Measurements from ENCODE around the gene LRRC8D. TPM values are rescaled to one million over a fixed set of nuclear protein-coding genes. Genes with fewer than 3 reads are reported as not detected.
"Not testable (repeated sequence)": the region's sequence is repeated elsewhere in the genome, so short reads cannot be mapped to it uniquely, and the experiment has no call there.

Gene LRRC8D
- total RNA-seq, 1 donor from 2014 or later, result 22.2 TPM

DNA sequence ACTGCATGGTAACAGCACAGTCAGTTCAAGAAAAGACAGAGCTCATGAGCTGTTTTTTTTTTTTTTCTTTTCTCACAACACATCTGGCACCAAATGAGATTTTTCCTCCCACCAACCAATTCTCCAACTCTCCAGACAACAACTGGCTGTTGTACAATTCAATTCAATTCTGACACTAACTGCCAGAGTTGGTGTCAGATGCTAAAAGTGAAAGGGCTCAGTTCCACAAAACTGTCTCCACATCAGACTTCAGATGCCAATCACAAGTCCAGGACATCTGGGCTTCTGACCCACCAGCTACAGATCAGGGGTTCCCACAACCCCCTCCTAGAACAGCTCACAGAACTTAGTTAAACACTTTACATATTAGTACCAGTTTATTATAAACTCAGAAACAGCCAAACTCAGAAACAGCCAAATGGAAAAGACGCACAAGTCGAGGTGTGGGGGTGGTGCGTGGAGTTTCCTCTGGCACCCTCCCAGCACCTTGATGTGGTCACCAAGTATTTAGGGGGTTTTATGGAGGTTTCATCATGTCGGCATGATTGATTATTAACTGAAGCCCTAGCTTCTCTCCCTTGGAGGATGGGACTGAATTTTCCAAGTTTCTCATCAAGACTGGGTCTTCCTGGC, 39.2 kb upstream of the LRRC8D start:
- H3K9me3 ChIP-seq, result no peaks in the 10 kb centered on the region
- no peak overlapping the region for H3K4me3 ChIP-seq
- no peak for ATAC-seq
- no peak for DNase-seq
- H3K27ac ChIP-seq, result no peak overlapping the region
- no peaks in the 10 kb centered on the region for H3K4me1 ChIP-seq
- H3K36me3 ChIP-seq, result no peaks in the 10 kb centered on the region
- intact Hi-C loops (cut with DNase I), result no loop called here
- H3K27me3 ChIP-seq (ENCODE audit: low read depth), result no peaks in the 10 kb centered on the region
- TF ChIP-seq, protein P1, sequence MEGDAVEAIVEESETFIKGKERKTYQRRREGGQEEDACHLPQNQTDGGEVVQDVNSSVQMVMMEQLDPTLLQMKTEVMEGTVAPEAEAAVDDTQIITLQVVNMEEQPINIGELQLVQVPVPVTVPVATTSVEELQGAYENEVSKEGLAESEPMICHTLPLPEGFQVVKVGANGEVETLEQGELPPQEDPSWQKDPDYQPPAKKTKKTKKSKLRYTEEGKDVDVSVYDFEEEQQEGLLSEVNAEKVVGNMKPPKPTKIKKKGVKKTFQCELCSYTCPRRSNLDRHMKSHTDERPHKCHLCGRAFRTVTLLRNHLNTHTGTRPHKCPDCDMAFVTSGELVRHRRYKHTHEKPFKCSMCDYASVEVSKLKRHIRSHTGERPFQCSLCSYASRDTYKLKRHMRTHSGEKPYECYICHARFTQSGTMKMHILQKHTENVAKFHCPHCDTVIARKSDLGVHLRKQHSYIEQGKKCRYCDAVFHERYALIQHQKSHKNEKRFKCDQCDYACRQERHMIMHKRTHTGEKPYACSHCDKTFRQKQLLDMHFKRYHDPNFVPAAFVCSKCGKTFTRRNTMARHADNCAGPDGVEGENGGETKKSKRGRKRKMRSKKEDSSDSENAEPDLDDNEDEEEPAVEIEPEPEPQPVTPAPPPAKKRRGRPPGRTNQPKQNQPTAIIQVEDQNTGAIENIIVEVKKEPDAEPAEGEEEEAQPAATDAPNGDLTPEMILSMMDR (IDR thresholded peaks at IDR 0.05), result no peak

GRCh38 chr1:89786628-89787214, 34.1 kb upstream of the LRRC8D start:
- Histone ChIP-seq H3K27ac (no peak overlapping the region), H3K36me3 (no peaks in the 10 kb centered on the region), H3K4me3 (no peak overlapping the region), H3K9me3 (no peaks in the 10 kb centered on the region), H3K27me3 (ENCODE audit: low read depth) (no peaks in the 10 kb centered on the region), H3K4me1 (no peaks in the 10 kb centered on the region)
- intact Hi-C loops (cut with DNase I), result no loop called here
- DNase-seq (no peak), ATAC-seq (no peak)
- TF ChIP-seq, protein P1 (IDR thresholded peaks at IDR 0.05), result no peak

DNA sequence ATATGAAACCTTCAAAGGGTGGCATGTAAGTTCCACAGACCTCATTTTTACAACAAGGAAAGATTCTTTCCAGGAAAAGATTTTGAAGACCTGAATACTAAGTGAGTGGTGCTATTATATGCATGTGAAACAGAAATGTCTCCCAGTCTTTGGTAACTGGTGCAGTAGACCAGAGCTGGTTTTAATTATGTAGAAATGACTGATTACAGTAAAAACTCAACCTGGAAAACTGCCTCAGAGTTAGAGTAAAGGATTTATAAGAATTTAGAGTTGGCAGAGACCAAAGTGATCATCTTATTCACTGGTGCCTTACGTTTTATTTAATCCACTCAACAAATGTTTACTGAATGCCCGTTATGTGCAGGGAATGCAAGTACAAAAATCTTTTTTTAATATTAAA, 30.2 kb upstream of the LRRC8D start:
- H3K4me3 ChIP-seq, result no peak overlapping the region

DNA sequence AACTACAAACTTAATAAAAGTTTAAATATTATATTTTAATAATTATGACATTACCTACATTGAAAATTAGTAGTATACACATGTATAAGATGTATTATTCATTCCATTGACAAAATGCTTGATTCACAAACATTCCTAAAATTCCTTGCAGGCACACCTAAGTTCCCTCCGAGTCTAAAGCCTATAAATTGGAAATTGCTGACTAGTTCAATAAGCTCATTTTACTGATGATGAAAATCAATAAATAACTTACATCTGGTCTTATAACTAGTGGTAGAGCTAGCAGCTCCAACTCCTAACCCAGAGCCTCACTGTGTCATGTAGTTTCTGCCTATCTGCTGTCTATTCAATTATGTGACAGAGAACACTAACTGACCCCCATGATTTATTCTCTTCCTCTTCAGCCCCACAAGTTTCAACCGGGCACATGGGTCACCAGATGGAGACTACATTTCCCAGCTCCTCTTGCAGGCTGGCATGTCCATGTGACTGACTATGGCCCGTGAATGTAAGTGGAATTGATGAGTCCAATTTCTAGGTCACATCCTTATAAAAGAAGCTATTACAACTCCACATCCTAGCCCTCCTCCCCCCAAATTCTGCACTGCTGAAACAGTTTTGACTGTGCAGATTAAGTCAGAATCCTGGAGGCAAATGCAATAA, 29.6 kb upstream of the LRRC8D start:
- H3K36me3 ChIP-seq, result no peaks in the 10 kb centered on the region
- no peak overlapping the region for H3K27ac ChIP-seq
- intact Hi-C loops (cut with DNase I), result no loop called here
- H3K27me3 ChIP-seq (ENCODE audit: low read depth), result no peaks in the 10 kb centered on the region
- H3K4me3 ChIP-seq, result no peak overlapping the region
- no peak for ATAC-seq
- H3K9me3 ChIP-seq, result no peaks in the 10 kb centered on the region
- TF ChIP-seq, protein P1 (IDR thresholded peaks at IDR 0.05), result no peak
- no peaks in the 10 kb centered on the region for H3K4me1 ChIP-seq
- no peak for DNase-seq

More for the DNA sequence above, 30.2 kb upstream of the LRRC8D start:
- TF ChIP-seq, protein P1 (IDR thresholded peaks at IDR 0.05), result no peak
- H3K4me1 ChIP-seq, result no peaks in the 10 kb centered on the region
- intact Hi-C loops (cut with DNase I), result no loop called here
- ATAC-seq (no peak), DNase-seq (no peak)
- H3K27ac ChIP-seq, result no peak overlapping the region
- H3K27me3 ChIP-seq (ENCODE audit: low read depth), result no peaks in the 10 kb centered on the region
- no peaks in the 10 kb centered on the region for H3K36me3 ChIP-seq
- H3K9me3 ChIP-seq, result no peaks in the 10 kb centered on the region

DNA sequence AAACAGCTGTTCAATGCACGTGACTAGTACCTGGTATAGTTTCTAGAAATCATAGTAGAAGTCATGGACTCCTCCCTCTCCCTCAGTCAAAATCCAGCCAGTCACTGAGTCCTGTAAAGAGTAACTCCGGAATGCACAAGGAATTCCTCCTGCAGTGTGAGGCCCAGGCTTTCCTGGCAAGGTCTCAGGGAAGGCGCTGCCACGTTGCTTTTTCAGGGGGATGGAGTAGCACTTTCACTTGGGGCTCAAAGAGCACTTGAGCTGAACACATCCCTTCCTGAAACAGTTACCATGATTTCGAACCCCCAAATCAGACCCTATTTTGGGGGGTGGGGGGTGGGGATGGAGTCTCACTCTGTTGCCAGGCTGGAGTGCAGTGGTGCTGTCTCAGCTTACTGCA, 26.4 kb upstream of the LRRC8D start:
- ATAC-seq, result peak; percentile 25 to 43
- H3K4me3 ChIP-seq, result no peak overlapping the region
- H3K4me1 ChIP-seq, result no peaks in the 10 kb centered on the region
- DNase-seq, result no peak
- H3K27me3 ChIP-seq (ENCODE audit: low read depth), result no peaks in the 10 kb centered on the region
- H3K36me3 ChIP-seq, result no peaks in the 10 kb centered on the region
- TF ChIP-seq, protein P1 (IDR thresholded peaks at IDR 0.05), result no peak
- no peaks in the 10 kb centered on the region for H3K9me3 ChIP-seq
- intact Hi-C loops (cut with DNase I), result no loop called here
- no peak overlapping the region for H3K27ac ChIP-seq

GRCh38 chr1:89795571-89795970, 25.3 kb upstream of the LRRC8D start:
- H3K27ac ChIP-seq; H3K4me3 ChIP-seq; ATAC-seq; H3K9me3 ChIP-seq; H3K4me1 ChIP-seq; intact Hi-C loops (cut with DNase I); H3K27me3 ChIP-seq (ENCODE audit: low read depth); DNase-seq; H3K36me3 ChIP-seq: not testable (repeated sequence)

DNA sequence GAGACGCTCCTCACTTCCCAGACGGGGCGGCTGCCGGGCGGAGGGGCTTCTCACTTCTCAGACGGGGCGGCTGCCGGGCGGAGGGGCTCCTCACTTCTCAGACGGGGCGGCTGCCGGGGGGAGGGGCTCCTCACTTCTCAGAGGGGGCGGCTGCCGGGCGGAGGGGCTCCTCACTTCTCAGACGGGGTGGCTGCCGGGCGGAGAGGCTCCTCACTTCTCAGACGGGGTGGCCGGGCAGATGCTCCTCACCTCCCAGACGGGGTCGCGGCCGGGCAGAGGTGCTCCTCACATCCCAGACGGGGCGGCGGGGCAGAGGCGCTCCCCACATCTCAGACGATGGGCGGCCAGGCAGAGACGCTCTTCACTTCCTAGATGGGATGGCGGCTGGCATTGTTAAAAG, 23.0 kb upstream of the LRRC8D start:
- ATAC-seq; H3K36me3 ChIP-seq; intact Hi-C loops (cut with DNase I); H3K4me1 ChIP-seq; DNase-seq; H3K27ac ChIP-seq; H3K27me3 ChIP-seq (ENCODE audit: low read depth); H3K4me3 ChIP-seq; H3K9me3 ChIP-seq: not testable (repeated sequence)

Data from lower lobe of right lung (tissue), 2 donors.